GM21515 (cell line): ENCODE data around the gene ZNF723.
"Not testable (repeated sequence)": the region's sequence is repeated elsewhere in the genome, so short reads cannot be mapped to it uniquely, and the experiment has no call there.

ENCODE experiments used
- ATAC-seq: cut with Tn5 transposase; IDR thresholded peaks from one replicate; pipeline ENCODE4 v1.9.1; 2021; ENCODE audit not compliant: unreplicated experiment

ZNF723 gene

GRCh38 chr19:22832031-22832762 lies at the start of gene ZNF723:
Gene ZNF723 (plus strand): TSS chr19:22832291. CDS start chr19:22832380, 89 bp downstream.
- ATAC-seq: no peak

DNA sequence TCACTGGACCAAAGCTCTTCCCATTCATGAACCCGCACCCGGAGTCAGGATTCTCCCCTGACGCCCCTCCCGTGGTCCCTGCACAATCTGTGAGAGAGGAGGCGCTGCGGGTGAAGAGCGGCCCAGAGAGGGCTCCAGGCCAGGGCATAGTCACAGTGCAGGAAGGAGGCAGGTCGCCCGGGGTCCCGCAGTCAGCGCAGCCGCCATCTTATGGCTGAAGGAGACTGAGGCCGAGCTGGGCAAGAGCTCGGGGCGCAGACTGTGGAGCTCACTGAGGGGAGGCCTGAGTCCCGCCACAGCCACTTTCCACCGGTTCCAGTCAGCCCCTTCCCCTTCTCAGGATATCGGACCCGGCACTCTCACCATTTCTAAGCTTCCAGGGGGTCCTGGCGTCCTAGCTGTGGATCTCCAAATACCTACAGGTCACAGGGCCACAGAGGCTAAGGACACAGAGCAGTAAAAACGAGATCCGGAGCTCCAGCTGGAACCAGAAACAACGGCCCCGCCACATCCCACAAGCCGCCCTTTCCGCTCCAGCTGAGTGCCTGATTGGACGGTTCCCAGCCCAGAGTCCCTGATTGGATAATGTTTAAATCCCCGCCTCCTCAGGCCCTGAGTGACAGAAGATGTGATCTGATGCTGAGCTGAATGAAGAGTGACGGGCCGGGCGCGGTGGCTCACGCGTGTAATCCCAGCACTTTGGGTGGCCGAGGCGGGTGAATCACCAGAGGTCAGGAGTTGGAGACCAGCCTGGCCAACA lies 48.3 kb upstream of the ZNF723 start, which contains the start of gene ZNF99:
TSS of gene ZNF99 (minus strand) at position 501 of the 760 bp plus-strand sequence. CDS start at position 366, 135 bp downstream.
- ATAC-seq: no peak

DNA sequence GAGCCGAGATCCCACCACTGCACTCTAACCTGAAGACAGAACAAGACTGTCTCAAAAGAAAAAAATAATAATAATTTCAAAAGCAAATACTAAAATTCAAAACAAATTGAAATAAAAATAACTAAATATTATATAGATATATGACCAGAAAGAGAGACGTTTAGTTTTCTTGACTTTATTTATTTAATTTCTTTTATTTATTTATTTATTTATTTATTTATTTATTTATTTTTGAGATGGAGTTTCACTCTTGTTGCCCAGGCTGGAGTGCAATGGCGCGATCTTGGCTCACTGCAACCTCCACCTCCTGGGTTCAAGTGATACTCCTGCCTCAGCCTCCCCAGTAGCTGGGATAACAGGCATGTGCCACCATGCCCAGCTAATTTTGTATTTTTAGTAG lies 39.2 kb upstream of the ZNF723 start:
- ATAC-seq: not testable (repeated sequence)

GRCh38 chr19:22797040-22797439 lies 35.1 kb upstream of the ZNF723 start:
- ATAC-seq: no peak

DNA sequence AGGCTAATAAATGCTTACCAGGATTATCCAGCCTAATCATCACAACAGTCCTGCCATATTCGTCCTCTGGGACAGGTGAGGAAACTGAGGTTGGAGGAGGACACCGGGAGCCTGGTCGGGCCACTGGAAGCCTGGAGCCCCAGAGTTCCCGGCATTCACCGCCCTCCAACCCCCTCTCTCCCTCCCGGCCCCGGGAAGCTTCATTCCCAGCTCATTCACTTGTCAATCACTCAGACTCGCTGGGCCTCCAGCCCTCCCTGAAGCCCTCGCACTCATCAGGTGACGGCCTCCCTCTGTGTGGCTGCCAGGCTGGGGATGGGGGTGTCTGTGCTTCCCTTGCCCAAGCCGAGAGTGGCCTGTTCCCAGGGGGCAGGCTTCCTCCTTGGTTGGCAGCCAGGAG lies 25.7 kb upstream of the ZNF723 start:
- ATAC-seq: no peak

GRCh38 chr19:22807061-22807835 lies 24.8 kb upstream of the ZNF723 start:
- ATAC-seq: no peak

- ATAC-seq: no peak
These were observed 18.0 kb upstream of the ZNF723 start for GRCh38 chr19:22814124-22814523.

DNA sequence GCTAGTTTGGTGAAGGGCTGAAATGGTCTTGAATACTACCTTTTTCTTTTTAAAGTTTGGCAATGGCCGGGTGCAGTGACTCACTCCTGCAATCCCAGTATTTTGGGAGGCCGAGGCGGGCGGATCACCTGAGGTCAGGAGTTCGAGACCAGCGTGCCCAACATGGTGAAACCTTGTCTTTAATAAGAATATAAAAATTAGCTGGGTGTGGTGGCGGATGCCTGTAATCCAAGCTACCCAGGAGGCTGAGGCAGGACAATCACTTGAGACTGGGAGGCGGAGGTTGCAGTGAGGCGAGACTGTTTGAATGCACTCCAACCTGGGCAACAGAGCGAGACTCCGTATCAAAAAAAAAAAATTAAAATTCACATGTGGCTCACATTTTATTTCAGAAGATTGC lies 880 bp upstream of the ZNF723 start:
- no peak for ATAC-seq

GRCh38 chr19:22857713-22858320 lies 25.7 kb downstream of the ZNF723 start:
- not testable (repeated sequence) for ATAC-seq

DNA sequence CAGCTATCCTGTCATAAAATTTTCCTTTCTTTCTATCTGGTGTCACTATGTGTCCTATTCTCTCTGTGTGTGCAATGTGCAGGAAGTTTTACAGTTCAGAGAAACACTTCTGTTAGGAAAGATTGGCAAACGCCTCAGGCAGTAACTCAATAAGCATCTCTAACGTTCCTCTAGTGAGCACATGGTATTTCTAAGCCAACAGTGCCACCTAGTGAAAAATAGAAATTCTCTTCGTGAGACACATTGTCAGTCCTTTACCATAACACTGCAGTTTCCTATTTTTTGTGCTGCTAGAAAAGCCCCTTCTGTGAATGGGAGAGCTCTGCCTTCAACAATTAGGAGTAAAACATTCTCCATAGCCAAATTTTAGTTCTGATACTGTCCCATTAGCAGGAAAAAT lies 50.7 kb downstream of the ZNF723 start:
- no peak for ATAC-seq

GRCh38 chr19:22893855-22894270 lies 61.8 kb downstream of the ZNF723 start:
- no peak for ATAC-seq

GRCh38 chr19:22901431-22902130 lies 69.5 kb downstream of the ZNF723 start:
- ATAC-seq: no peak
